Muscle layer of duodenum (tissue), 2 donors: ENCODE measurements around the gene BACH2.

Experiments
- H3K27ac ChIP-seq: one replicate; pipeline ENCODE4 v1.7.0; 2013; ENCODE audit warnings: mild to moderate bottlenecking, low read length
- H3K27me3 ChIP-seq: one replicate; pipeline ENCODE4 v1.7.0; 2013; ENCODE audit warnings: low read depth, mild to moderate bottlenecking, control low read depth, low read length
- H3K36me3 ChIP-seq, 2 donors: one replicate each; pipeline ENCODE4 v1.7.0; 2013; ENCODE audit warnings: low read length in 2 of 2, control low read depth in 1 of 2, mild to moderate bottlenecking in 1 of 2; ENCODE audit not compliant: insufficient read depth in 2 of 2, control insufficient read depth in 1 of 2
- H3K4me1 ChIP-seq, 2 donors: one replicate each; pipeline ENCODE4 v1.7.0; 2013; ENCODE audit warnings: low read length in 2 of 2, mild to moderate bottlenecking in 2 of 2, control low read depth in 1 of 2, moderate library complexity in 1 of 2; ENCODE audit not compliant: insufficient read depth in 2 of 2, control insufficient read depth in 1 of 2
- H3K4me3 ChIP-seq, 2 donors: one replicate each; pipeline ENCODE4 v1.7.0; 2013; ENCODE audit warnings: low read length in 2 of 2, low read depth in 1 of 2, mild to moderate bottlenecking in 1 of 2
- H3K9me3 ChIP-seq, 2 donors: one replicate each; pipeline ENCODE4 v1.7.0; 2013; ENCODE audit warnings: low read length in 2 of 2, control low read depth in 1 of 2, mild to moderate bottlenecking in 1 of 2; ENCODE audit not compliant: control insufficient read depth in 1 of 2
- donor health status: healthy.

BACH2 gene

DNA sequence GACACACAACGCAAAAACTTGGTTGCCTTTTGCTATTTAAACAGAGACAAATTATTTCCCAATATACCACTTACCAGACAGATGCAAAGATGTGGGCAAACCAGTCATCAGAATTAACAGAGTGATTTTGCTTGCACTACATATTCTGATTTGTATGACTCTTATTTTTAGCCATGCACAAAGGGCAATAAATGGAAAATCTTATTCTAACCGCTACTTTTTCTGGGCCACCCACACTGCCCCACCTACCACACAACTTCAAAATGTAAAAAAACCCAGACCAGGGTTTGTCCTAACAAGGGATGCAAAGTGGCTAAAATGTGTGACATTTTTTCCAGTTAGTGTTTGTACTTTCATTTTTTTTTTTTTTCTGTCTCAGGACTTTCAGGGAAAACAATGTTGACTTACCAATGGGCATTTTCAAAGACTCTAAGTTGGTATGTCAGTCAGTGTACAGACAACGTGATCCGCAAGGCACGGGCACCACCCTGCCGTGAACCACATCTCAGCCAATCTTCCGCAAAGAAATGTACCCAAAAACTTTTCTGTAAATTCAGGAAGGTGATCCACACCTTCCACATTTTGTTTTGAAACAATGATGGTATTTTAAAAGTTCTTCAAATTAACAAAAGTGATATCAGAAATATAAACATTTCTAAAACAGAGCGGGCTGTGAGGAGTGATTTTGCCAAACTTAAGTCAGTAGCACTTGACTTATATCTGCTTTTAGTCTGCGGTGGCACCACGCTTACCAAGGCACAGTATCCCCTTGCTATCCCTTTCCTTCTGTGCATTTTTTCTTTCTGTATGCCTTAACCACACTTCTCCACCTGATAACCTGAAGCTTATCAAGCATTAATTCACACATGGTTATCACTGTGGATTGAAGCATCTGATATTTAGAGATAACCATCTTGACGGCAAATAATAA is 216.8 kb downstream of the BACH2 start:
- Histone ChIP-seq H3K4me1 (no peaks in the 10 kb centered on the region), H3K27me3 (no peaks in the 10 kb centered on the region), H3K27ac (no peak overlapping the region), H3K4me3 (no peak overlapping the region), H3K36me3 (no peaks in the 10 kb centered on the region), H3K9me3 (no peaks in the 10 kb centered on the region)

DNA sequence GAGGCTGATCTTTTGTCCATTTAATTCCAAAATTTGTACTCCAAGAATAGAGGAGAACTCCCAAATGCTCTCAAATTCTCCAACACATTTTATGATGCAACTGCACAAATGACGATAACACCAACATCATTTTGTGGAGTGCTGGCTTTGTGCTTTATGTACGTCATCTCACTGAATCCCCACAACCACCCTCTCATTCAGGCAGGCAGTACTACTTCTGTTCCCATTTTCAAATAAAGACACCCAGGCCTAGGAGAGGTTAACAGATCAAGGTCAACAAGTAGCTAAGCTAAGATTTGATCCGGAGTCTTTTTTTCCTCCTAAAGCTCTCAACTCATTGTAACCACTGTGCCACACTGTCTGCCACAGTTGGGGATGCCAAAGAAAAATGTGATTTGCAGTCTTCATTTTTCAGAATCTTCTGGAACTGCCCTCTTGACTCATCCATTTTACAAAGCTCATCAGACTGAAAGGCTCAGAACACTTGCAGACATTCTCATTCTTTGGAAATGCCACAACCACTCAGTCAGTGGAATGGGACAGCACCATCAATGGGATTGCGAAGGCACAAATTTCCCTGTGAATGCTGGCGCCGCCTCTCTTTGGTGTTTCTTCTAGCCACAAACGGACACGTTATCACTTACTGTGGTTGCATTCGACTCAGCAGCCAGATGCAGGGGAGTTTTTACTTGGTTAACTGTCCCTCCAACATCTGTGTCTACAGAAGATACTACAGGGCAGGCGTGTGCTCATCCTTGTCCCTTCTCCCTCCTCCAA is 217.9 kb downstream of the BACH2 start:
- Histone ChIP-seq H3K9me3 (no peaks in the 10 kb centered on the region), H3K27me3 (no peaks in the 10 kb centered on the region), H3K4me1 (no peaks in the 10 kb centered on the region), H3K27ac (no peak overlapping the region), H3K4me3 (no peak overlapping the region), H3K36me3 (no peaks in the 10 kb centered on the region)

DNA sequence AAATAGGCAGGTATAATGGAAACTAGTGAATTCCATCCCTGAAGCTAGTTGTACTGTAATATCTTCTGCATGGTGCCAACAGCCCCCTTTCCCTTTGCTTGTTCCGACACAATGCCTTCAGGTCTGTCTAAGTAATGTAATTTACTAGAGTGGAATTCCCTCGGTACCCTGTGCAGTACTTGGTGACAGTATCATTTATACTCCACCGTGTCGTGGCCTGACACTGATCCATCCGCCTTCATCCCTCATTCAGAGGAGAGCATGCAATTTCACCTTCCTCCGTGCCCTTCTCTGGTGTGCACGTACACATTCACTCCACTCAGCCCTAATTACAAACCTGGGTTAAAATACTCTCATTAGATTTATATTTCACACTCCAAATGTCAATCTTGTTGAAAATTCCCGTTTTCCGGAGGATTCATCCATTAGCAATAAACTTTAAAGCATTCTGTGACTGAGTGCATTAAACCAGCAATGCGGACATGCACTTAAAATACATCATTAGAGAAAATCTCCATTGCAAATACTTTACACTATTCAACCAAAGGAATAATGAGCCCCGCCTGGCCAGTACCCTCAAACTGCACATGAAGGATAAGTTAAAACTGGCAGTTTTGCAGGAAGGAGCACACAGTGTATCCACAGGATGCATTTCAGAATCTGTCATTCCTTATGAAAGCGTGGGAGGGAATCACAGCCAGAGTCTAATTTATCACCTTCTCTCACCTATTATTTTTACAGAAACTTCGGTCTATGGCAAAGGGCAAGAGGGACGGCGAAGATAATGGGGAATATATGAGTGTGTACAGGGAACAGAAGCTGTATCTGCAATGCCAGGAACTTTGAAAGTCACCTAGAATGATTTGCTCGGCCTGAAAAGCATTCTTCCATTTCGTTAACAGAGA is 219.9 kb downstream of the BACH2 start:
- no peak overlapping the region for H3K27ac ChIP-seq
- H3K4me3 ChIP-seq = no peak overlapping the region
- no peaks in the 10 kb centered on the region for H3K4me1 ChIP-seq
- H3K9me3 ChIP-seq = no peaks in the 10 kb centered on the region
- no peaks in the 10 kb centered on the region for H3K27me3 ChIP-seq
- no peaks in the 10 kb centered on the region for H3K36me3 ChIP-seq

DNA sequence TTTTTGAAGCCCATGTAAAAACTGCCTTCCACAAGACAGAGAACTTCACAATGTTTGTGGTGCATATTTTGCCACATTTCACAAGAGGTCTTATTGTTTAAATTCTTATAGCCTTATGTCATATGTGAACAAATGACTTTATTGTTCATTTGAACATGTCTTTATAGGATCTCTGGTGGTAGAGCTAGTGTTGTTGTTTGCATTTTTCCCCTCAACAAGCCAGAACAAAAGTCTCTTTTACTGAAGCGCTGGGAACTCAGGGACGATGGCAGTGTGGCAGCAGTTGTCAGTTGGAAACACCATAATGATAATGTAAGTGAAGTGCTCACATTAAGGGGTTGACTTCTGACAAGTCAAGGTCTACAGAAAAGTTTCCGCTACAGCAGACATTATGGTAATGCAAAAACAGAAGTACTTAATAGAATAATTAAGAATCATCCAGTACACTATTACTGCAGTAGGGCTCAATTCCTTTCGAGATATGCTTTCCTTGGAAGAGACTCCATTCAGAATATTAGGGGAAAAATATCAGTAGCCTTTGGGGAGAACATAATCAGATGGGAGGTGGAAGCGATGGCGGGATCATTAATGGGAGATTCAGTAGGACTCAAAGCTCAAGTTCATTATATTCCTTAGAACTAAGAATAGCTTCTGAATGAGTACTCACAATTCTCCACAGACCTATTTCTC is 222.3 kb downstream of the BACH2 start:
- H3K27me3 ChIP-seq = no peaks in the 10 kb centered on the region
- no peaks in the 10 kb centered on the region for H3K4me1 ChIP-seq
- no peak overlapping the region for H3K27ac ChIP-seq

DNA sequence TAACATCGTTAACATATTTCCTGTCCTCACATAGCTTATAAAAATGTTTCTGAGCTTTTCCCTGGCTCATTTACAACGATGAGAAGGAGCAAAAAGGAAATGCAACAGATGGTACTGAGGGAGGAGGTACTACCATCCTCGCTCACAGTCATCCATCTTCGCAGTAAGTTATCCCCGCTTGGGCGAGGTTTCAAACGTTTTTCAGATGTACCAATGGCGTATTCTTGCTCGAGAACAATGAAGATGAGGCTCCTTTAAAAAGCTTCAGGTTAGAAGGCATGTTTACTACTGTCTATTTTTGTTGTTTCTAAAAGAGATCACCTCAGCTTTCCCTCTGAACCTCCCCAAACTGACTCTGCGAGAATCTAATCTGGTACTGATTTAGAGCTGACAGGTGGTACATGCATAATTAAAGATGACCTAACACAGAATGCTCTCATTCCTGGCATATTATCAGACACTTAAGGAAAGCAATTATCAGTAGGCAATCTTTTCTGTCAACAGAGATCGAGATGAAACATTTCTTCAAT is 223.6 kb downstream of the BACH2 start:
- H3K36me3 ChIP-seq = no peaks in the 10 kb centered on the region
- H3K9me3 ChIP-seq = no peaks in the 10 kb centered on the region
- H3K4me3 ChIP-seq = no peak overlapping the region
- no peak overlapping the region for H3K27ac ChIP-seq
- no peaks in the 10 kb centered on the region for H3K27me3 ChIP-seq
- no peaks in the 10 kb centered on the region for H3K4me1 ChIP-seq

More for the DNA sequence above, 222.3 kb downstream of the BACH2 start:
- H3K36me3 ChIP-seq = no peaks in the 10 kb centered on the region
- H3K4me3 ChIP-seq = no peak overlapping the region
- H3K9me3 ChIP-seq = no peaks in the 10 kb centered on the region

DNA sequence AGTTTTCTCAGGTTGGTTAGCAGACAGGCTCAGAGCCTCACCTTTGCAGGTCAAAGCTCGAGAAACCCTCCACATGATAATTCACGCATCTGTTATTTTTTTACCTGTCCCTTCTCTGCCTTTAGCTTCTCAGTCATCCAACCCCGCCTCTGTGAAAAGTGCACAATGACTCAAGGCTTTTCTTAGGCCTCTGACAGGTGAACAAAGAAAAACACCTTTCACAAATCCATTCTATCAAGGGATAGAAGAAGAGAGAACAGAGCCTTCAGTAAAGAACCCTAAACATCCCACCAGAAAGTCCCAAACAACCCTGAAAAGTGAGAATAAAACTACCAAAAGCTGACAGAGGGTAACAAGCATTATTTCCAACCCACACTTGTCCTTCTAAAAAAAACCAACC is 224.1 kb downstream of the BACH2 start:
- H3K27ac ChIP-seq = no peak overlapping the region
- no peaks in the 10 kb centered on the region for H3K4me1 ChIP-seq
- no peak overlapping the region for H3K4me3 ChIP-seq
- H3K36me3 ChIP-seq = no peaks in the 10 kb centered on the region
- H3K9me3 ChIP-seq = no peaks in the 10 kb centered on the region
- no peaks in the 10 kb centered on the region for H3K27me3 ChIP-seq

DNA sequence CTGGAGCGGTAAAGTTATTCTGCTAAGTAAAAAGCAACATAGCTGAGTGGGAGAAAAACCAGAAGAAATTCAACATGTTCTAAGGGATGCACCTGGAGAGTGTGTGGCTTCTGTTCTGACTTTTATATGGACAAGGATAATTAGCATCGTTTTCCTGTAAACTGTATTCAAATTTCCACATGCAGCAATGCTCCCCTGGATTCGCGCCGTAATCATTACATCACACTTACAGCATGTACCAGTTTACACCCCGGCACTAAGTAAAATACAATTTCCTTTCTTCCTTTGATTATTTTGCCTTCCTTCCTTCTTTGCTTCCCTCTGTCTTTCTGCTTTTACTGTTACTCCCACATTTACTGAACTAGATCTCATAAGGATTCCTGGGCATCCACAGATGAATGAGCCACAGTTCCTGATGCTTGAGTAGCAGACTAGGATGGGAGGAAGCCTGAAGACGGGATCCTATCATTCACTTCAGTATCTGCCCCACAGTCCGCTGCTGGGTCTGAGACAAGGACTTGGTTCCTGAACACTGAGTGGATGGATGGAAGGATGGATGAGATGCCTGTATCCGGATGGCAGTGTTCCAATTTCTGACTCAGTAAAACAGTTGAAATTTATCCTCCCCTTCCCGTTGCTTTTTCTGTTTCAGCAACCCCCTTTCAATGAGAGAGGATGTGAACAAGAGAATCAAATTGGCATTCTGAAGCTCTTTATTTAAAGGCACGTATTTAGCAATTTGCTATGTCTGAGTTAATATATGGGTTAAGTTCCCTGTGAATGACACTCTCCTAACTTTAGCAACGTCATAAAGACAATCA is 227.7 kb downstream of the BACH2 start:
- Histone ChIP-seq H3K4me1 (no peaks in the 10 kb centered on the region), H3K27ac (no peak overlapping the region), H3K4me3 (no peak overlapping the region)

DNA sequence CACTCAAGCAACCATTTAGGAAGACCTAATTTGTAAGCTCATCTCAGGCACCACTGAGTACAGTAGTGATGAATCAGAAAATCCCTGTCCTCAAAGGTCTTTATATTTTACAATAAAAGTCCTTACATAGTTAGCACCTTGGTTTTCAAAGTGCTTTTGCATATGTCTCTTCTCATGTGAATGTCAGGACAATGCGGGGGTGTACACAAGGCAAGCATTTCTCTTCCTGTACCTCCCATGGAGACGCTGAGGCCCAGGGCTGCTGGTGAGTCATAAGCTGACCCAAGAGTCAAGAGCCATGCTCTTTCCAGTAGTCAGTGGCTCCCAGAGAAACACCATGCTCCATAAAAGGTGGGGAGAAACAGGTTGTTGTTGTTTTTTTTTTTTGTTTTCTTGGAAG is 228.4 kb downstream of the BACH2 start:
- no peaks in the 10 kb centered on the region for H3K4me1 ChIP-seq
- H3K27me3 ChIP-seq = no peaks in the 10 kb centered on the region
- H3K9me3 ChIP-seq = no peaks in the 10 kb centered on the region
- no peaks in the 10 kb centered on the region for H3K36me3 ChIP-seq
- H3K4me3 ChIP-seq = no peak overlapping the region
- no peak overlapping the region for H3K27ac ChIP-seq

More for the DNA sequence above, 227.7 kb downstream of the BACH2 start:
- Histone ChIP-seq H3K27me3 (no peaks in the 10 kb centered on the region), H3K36me3 (no peaks in the 10 kb centered on the region), H3K9me3 (no peaks in the 10 kb centered on the region)

DNA sequence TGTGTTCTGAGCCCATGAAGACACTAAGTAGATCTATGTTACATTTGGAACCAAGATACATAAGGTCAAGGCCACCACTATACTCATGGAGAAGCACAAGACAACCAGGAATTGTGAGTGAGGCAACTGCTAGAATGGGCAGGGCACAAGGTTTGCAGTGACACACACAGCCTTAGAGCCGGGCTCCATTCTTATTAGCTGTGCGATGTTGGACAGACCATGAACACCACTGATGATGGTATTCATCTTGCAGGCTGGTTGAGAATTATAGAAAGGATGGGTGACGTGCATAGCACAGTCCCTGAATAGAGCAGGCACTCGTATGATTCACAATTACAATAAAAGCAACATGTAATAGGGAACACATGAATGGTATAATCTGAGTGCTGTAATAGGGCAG is 229.9 kb downstream of the BACH2 start:
- no peaks in the 10 kb centered on the region for H3K36me3 ChIP-seq
- H3K27ac ChIP-seq = no peak overlapping the region
- no peaks in the 10 kb centered on the region for H3K27me3 ChIP-seq
- no peaks in the 10 kb centered on the region for H3K4me1 ChIP-seq
- H3K4me3 ChIP-seq = no peak overlapping the region
- no peaks in the 10 kb centered on the region for H3K9me3 ChIP-seq

DNA sequence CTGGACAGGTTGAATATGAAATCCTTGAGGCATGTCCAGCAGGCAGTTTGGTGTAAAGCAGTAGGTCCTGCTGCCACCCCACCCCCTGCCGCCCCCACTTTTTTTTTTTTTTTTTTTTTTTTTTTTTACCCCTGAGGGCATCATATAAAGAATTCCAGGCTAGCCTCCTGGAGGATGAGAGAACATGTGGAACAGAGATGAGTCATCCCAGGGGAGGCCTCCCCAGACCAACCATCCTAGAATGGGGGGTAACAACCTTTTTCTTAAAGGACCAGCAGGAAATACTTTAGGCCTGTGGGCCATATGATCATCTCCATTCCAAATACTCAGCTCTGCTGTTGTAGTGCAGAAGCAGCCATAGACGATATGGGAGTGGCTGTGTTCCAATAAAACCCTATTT is 231.5 kb downstream of the BACH2 start:
- H3K4me1 ChIP-seq = no peaks in the 10 kb centered on the region
- no peak overlapping the region for H3K27ac ChIP-seq
- no peaks in the 10 kb centered on the region for H3K36me3 ChIP-seq
- H3K27me3 ChIP-seq = no peaks in the 10 kb centered on the region
- H3K4me3 ChIP-seq = no peak overlapping the region
- no peaks in the 10 kb centered on the region for H3K9me3 ChIP-seq
